DMS53 (cell line): ENCODE results near the gene BCHE.

Source experiments
- DNase-seq: peaks from one replicate; lab custom pipeline; 2025; lab: John Stamatoyannopoulos, UW

BCHE gene

DNA sequence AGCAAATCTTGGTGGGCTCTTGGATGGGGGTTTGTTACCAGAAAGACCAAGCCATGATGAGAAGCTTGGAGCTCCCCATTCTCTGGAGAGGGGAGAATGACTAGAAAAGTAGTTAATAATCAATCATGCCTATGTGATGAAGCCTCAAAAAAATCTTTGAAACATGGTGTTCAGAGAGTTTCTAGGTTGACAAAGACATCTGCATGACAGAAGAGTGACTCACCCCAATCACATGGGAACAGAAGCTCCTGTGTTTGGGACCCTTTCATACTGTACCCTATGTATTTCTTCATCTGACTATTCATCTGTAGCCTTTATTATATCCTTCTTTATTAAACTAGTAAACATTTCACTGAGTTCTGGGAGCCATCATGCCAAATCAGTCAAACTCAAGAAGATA, 87.4 kb downstream of the BCHE start:
- DNase-seq: no peak

GRCh38 chr3:165749241-165749640, 88.0 kb downstream of the BCHE start:
- no peak for DNase-seq

DNA sequence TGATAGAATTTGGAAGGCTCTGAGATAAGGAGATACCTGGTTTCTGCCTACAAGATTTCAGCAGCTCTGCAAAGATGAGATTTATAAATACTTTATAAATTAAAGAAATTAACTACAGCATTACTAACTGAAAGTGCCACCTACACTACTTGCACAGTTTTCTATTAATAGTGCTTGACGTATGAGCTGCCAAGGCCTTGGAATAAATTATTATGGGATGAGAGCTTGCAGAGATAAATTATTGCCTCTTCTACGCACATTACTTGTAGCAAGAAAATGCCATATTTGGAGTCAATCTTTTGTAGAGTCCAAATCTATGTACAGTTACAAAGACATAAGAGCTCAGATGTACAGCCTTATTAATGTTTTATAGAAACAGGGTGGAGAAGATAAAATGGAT, 89.1 kb downstream of the BCHE start:
- no peak for DNase-seq

DNA sequence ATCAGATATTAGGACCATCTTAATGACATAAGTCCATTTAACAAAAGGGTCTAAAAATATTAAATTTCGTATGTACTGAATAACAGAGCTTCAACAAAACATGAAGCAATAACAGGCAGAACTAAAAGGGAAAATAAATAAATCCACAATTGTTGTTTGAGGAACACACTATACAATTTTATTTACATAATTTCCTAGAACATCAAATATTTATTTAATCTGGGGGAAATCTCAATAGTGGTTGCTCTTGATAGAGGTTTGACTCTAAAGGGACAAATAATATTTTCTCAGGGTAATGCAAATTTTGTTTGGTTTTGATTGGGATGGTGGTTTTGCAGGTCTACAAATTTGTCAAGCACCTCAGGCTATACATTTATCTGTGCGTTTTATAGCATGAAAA, 90.3 kb downstream of the BCHE start:
- no peak for DNase-seq

DNA sequence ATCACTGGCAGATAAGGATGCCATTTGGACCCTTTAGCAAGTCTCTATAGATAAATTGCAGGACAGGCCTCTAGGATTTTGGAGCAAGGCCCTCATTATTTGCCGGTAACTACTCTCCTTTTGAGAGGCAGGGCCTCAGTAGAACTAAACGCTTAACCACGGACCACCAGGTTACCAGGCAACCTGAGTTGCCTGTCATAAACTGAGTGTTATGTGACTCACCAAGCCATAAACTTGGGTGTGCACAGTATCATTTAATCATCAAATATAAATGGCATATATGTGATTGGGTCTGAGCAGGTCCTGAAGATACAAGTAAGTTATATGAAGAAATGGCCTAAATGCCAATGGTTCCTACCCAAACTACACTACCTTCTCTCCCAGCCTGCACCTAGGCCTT, 93.2 kb downstream of the BCHE start:
- no peak for DNase-seq

DNA sequence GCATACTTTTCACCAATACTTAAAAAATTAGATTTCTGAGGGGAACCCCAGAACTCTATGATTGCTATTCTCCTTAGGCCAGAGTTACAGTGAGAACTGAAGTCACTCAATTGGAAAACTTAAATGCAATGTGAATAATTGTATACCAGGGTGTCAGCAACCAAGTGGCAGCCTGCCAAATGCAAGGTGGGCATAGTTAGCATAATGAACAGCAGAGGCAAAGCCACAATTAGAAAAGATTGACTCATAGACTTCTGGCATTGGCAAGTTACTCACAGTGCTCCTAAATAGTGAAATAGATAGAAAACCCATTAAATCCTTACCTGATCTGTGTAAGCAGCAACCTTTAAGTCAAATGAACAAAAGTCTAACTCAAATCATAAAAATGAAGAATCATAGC, 94.9 kb downstream of the BCHE start:
- DNase-seq: no peak

- DNase-seq: no peak
Observed at GRCh38 chr3:165729756-165730155, 107.5 kb downstream of the BCHE start.

GRCh38 chr3:165728924-165729323, 108.3 kb downstream of the BCHE start:
- DNase-seq: no peak

- no peak for DNase-seq
Observed at GRCh38 chr3:165725296-165725695, 111.9 kb downstream of the BCHE start.
